ENCODE data around the gene KLHDC7A. TPM values are rescaled to one million over a fixed set of nuclear protein-coding genes. Genes with fewer than 3 reads are reported as not detected.

The KLHDC7A gene
- total RNA-seq, 1 experiment from 2014 or later, result not detected

DNA sequence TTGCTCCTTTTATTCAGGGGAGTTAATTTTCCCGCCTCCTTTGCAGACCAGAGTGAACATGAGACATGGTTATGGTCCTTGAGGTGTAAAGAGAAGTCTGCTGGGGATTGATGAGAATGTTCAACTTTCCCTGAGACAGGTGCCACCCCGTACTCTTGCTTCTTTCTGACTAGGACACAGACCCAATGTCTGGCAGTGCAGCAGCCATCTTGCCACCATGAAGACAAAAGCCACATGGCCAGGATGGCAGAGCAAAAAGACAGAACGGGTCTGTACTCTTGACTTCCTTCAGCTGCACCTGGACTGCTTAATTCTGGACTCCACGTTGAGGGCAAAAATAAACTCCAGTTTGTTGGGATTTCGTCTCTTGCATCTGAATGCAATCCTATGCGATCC is 54.1 kb downstream of the KLHDC7A start:
- intact Hi-C loops (cut with micrococcal nuclease; ENCODE audit: unreplicated experiment), result no loop called here
- ChIA-PET POLR2A (ENCODE audit: low non-redundant PET) (no interaction called here), CTCF (interaction anchor here (0.6 kb wide), 3 partner anchors 41 to 286 kb away, joined by 3 to 5 read pairs (median 4); no protein-coding TSS in a partner anchor)
- TF ChIP-seq EZH2 (IDR thresholded peaks at IDR 0.05; ENCODE audit: borderline replicate concordance, low read depth, low read length, poor library complexity, severe bottlenecking), result no peak
- TF ChIP-seq, protein P1, sequence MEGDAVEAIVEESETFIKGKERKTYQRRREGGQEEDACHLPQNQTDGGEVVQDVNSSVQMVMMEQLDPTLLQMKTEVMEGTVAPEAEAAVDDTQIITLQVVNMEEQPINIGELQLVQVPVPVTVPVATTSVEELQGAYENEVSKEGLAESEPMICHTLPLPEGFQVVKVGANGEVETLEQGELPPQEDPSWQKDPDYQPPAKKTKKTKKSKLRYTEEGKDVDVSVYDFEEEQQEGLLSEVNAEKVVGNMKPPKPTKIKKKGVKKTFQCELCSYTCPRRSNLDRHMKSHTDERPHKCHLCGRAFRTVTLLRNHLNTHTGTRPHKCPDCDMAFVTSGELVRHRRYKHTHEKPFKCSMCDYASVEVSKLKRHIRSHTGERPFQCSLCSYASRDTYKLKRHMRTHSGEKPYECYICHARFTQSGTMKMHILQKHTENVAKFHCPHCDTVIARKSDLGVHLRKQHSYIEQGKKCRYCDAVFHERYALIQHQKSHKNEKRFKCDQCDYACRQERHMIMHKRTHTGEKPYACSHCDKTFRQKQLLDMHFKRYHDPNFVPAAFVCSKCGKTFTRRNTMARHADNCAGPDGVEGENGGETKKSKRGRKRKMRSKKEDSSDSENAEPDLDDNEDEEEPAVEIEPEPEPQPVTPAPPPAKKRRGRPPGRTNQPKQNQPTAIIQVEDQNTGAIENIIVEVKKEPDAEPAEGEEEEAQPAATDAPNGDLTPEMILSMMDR (conservative IDR thresholded peaks at IDR 0.05; ENCODE audit: low read depth, low read length), result no peak
- H3K4me1 ChIP-seq (ENCODE audit: insufficient read depth, low read length, poor library complexity, severe bottlenecking), result peaks cover 3% of the 10 kb centered on the region
- DNase-seq (ENCODE audit: low spot score), result no peak
- no peaks in the 10 kb centered on the region for H3K9me3 ChIP-seq (ENCODE audit: low read depth, low read length, poor library complexity, severe bottlenecking)
- no peak overlapping the region for H3K27ac ChIP-seq (ENCODE audit: low read depth, low read length, poor library complexity, severe bottlenecking)
- H3K36me3 ChIP-seq (ENCODE audit: insufficient read depth, low read length, poor library complexity, severe bottlenecking), result no peaks in the 10 kb centered on the region
- no TSS peak for BruUV-seq (replicated peaks)
- H3K27me3 ChIP-seq (replicated peaks; ENCODE audit: insufficient read depth, low read depth, low read length, poor library complexity), result no peaks in the 10 kb centered on the region
- no peak overlapping the region for H3K4me3 ChIP-seq (ENCODE audit: low read depth, low read length, poor library complexity, severe bottlenecking)

Other genes with a start within 250 kb of the KLHDC7A start
- 29.8 and 36.5 TPM in 2 replicates for gene PAX7, start 149.9 kb downstream of the KLHDC7A start, total RNA-seq (2021)

Data from A673 (cell line).